SK-MEL-5 (cell line): Measurements from ENCODE around the gene SYT13. TPM values are rescaled to one million over a fixed set of nuclear protein-coding genes. Genes with fewer than 3 reads are reported as not detected.
A peak's percentile ranks its signal among the peaks of the same experiment; 100 is the strongest.

Experiments
- DNase-seq: peaks from one replicate; pipeline ENCODE4 v3.0.0-alpha.2; 2016; ENCODE audit warnings: low read depth, low spot score
- in situ Hi-C: cut with HindIII; loops from 2 replicates; pipeline ENCODE4 v1.10.0; 2016; ENCODE audit warnings: low sequenced_read_pairs, high pct_unique_total_duplicates, low pct_unique_long_range_greater_than_20kb
- total RNA-seq: library from RNA; depleted of rRNA; stranded (reverse); fragments of >200 nt; shearing (Covaris generic); gene quantifications from 2 replicates; pipeline ENCODE4 v1.2.3, GENCODE V29; 2014; rRNA removed

SYT13 gene
- total RNA-seq, 1 experiment from 2014 or later, result 1.7 TPM

DNA sequence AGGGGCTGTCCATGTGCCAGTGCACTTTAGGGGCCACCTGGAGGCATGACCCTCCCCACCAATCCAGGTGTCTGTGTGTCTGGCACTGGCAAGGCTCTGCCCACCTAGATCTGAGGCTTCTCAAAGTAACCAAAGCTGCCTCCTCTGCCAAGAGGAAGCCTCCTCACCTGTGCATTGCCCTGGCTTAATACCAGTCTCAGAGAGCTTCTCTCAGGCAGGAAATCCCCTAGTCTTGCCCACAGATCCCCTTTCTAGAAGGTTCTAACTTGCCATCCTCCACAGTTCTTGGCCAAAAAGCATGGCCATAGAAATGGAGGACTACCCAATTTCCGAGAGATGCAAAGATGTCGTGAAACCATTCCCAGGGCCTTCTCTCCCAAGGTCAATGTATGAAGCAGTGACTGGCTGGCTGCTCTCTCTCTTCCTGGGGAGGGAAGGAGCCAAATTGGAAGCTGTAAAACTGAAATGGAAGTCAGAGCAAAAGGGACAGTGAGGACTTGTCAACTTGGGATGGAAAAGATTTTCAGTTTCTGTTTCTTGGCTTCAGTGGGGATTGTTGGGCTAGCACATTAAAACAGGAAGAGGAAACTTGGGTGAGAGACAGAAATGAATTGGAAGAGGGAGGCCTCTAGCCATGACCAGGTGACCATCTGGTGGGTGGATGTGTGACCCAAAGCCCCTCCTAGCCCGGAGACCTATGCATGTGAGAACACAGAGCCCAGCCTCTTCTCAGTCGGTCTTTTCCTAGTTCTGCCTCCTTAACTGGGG, 70.9 kb downstream of the SYT13 start:
- in situ Hi-C loops, result no loop called here
- DNase-seq, result no peak

- no peak for DNase-seq
- in situ Hi-C loops, result no loop called here
Measured at GRCh38 chr11:45213717-45214116, 72.4 kb downstream of the SYT13 start.

- in situ Hi-C loops, result no loop called here
- no peak for DNase-seq
Measured at GRCh38 chr11:45213316-45213665, 72.8 kb downstream of the SYT13 start.

DNA sequence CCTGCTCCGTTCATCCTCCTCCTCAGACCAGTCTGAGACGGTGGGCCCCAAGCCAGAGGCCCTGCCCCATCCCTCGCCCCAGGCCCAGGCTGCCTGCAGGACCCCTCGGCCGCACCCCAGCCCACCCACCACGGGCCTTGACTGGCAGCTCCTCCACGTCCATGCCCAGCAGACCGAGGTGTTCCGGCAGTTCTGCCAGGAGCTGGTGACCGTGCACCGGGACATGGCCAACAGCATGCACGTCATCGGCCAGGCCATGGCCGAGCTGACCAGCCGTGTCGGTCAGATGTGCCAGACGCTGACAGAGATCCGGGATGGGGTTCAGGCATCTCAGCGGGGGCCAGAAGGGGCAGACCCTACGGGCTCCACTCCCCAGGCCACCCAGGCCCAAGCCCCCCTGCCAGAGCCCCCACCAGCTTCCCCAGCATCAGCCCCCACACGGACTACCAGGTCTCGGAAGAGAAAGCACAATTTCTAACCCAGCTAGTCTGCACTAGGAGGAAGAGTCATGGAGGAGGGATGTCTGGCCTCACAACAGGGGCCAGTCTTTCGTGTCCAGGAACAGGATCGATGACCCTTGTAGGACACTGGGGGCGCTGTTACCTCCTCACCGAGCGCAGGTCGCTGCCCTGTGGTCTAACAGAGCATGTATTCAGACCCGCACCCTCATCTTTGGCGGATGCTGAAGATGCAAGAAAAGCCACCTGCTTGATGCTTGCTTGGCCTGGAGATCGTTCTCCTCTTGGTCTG, 73.4 kb downstream of the SYT13 start:
- in situ Hi-C loops, result no loop called here
- DNase-seq, result peak; percentile 16

DNA sequence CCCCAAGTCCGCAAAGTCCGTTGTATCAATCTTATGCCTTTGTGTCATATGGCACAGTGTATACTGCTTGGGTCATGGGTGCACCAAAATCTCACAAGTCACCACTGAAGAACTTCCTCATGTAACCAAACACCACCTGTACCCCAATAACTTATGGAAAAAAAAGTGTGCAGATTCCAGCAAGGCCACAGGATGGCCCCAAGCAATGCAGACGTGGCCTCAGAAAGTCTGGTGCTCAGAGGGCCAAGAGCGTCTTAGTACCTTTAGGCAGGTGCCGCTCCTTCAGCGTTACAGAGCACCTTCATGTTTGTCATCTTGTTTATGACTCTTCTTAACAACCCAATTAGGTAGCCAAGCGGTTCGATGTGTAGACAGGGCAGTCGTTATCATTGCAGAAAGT, 74.4 kb downstream of the SYT13 start:
- no peak for DNase-seq
- in situ Hi-C loops, result no loop called here

DNA sequence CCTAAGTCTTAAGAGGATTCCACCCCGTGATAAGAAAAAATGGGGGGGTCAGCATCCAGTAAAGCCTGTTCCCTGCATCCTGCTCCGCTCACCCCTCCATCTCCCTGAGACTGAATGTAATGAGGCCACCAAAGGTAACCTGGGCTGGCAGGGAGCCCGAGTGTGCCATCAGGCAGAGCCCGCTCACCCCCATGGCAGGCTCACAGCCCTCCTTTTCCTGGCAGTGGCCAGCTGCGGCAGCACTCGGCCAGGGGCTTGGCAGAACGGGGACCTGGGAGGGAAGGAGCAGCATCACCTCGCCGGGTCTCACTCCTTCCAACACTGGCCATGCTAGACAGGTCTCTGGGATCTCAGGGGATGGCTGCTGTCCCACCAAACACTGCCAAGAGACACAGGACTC, 75.3 kb downstream of the SYT13 start:
- no peak for DNase-seq
- in situ Hi-C loops, result no loop called here

- in situ Hi-C loops, result no loop called here
- no peak for DNase-seq
Measured at GRCh38 chr11:45209891-45210699, 76.0 kb downstream of the SYT13 start.

GRCh38 chr11:45209000-45209879, 76.9 kb downstream of the SYT13 start:
- no peak for DNase-seq
- in situ Hi-C loops, result no loop called here

DNA sequence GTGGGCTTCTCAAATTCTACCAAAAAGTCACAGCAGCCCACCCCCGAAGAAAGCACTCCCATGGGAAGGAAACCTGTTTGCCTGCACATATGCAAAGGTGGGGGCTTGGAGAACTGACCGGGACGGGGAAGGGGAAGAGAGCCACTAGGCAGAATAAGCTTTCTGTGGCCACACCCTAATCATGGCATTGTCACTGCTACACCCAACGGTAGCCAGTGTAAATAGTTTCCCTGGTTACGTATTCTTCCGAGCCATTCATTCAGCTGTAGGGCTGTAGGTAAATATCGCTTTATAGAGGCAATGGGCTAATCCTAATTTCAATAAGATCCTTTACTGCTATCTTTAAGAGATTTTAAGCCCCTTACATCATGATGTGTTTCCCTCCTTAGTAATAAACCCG, 78.0 kb downstream of the SYT13 start:
- DNase-seq, result no peak
- in situ Hi-C loops, result no loop called here

DNA sequence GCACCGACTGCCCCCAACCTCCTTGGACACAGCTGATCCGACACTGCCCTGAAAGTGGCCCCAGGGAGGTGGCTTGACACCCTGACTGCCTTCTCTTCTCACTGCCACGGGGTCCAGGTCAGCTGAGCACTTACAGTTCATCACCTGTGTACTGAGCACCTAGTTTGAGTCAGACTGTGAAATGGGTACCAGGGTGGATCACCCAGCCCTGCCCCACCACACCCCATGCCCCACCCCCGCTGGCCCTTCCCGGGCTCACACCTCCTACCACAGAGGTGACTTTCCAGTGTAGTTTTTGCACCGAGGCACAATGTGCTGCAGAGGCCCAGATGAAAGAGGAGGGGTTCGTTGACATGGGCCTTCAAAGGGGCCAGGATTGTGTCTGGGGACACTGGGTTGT, 80.2 kb downstream of the SYT13 start:
- in situ Hi-C loops, result no loop called here

GRCh38 chr11:45204761-45205160, 81.4 kb downstream of the SYT13 start:
- DNase-seq, result peak; percentile 13
- in situ Hi-C loops, result no loop called here

More for the DNA sequence above, 80.2 kb downstream of the SYT13 start:
- DNase-seq, result no peak

DNA sequence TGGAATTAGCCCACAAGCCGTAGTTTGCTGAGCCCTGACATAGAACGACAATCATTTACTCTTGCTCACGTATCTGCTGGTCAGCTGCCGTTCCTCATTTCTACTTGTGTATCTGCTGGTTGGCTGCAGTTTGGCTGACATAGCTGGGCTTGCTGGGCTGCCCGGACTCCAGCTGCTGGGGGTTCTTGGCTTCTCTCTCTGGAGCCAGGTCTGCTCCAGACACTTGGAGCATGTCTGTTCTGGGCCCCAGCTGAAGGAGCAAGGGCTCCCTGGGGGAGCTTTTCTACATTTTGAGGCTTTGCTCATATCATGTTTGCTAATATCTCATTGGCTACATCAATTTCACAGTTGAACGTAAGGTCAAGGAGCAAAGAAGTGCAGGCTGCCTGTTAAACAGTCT, 92.4 kb downstream of the SYT13 start:
- DNase-seq, result no peak
- in situ Hi-C loops, result no loop called here

Other genes starting within 250 kb of the SYT13 start
- gene PRDM11, start 139.7 kb downstream of the SYT13 start, total RNA-seq, result 1.1 and 2.6 TPM in 2 replicates